Measurements from ENCODE around the gene SPOP.

The SPOP gene

DNA sequence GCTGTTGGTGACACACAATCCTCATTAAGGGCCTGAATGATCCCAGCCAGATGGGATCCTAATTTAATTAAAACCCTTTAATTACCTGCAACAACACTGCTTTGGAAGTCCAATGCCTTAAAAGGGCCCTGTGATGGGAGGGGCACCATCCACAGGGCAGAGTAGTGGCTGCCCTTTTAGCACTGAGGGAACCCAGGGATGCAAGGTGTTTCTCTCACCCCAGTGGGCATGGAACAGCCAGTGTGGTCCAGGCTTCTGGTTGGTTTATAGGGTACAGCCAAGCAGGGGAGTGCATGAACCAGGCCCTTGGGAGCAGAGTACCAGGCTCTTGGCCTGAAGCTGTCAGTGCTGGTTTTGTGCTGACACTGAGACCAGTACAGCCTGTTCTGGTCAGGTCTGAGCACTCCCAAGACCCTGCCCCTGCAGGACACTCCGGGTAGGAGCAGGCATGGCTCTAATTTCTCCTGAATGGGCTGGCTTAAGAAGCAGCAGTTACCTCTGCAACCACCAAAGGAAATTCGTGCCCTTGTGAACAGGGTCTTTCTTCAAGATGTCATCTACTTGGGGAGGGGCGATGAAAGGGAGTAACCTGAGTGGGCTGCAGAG is 92.4 kb downstream of the SPOP start:
- DNase-seq (ENCODE audit: low read depth, low spot score): peak; percentile 81

- no peak for DNase-seq (ENCODE audit: low read depth, low spot score)
These were observed 94.0 kb downstream of the SPOP start for GRCh38 chr17:49583889-49584288.

DNA sequence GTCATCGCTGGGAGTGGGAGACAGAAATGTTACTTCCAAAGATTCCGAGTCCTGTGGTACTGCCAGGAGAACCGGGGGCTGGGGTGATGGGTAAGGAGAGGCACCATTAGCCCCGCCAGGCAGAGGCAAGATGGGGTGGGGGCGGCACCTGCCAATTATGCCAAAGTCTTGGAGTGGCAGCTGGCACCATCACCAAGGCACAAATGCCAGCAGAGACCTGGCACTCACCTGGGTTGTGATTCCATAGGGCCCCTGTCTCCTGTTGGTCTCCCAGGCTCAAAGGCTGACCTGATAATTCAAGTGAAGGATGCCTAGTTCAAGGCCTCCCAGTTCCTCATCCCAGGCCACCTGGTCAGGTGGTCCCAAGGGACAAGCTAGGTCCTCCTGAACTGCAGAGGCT is 94.7 kb downstream of the SPOP start:
- no peak for DNase-seq (ENCODE audit: low read depth, low spot score)

- DNase-seq (ENCODE audit: low read depth, low spot score): no peak
These were observed 95.1 kb downstream of the SPOP start for GRCh38 chr17:49582789-49583188.

GRCh38 chr17:49582055-49582722 is 95.7 kb downstream of the SPOP start:
- no peak for DNase-seq (ENCODE audit: low read depth, low spot score)

GRCh38 chr17:49581648-49581998 is 96.3 kb downstream of the SPOP start:
- DNase-seq (ENCODE audit: low read depth, low spot score): no peak

GRCh38 chr17:49580981-49581647 is 96.8 kb downstream of the SPOP start:
- no peak for DNase-seq (ENCODE audit: low read depth, low spot score)

DNA sequence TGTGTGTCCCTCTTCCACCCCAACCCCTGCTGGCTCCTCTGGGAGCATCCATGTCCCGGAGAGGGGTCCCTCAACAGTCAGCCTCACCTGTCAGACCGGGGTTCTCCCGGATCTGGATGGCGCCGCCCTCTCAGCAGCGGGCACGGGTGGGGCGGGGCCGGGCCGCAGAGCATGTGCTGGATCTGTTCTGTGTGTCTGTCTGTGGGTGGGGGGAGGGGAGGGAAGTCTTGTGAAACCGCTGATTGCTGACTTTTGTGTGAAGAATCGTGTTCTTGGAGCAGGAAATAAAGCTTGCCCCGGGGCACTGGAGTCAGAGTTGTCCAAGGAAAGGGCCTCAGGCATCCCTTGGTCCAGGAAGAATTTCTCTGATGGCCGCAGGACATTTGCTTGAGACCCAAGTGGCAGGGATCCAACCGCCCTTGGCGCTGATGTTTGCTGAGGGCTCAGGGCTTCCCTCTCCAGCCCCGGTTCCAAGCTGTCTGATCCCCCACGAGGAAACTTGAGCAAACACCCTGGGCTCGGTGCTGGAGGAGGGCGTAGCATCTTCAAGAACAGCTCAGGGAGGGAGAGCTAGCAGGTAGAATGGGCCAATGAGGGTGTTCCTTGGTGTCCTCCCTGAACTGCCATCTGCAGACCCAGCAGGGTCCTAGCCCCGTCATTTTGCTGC is 97.7 kb downstream of the SPOP start:
- DNase-seq (ENCODE audit: low read depth, low spot score): no peak

DNA sequence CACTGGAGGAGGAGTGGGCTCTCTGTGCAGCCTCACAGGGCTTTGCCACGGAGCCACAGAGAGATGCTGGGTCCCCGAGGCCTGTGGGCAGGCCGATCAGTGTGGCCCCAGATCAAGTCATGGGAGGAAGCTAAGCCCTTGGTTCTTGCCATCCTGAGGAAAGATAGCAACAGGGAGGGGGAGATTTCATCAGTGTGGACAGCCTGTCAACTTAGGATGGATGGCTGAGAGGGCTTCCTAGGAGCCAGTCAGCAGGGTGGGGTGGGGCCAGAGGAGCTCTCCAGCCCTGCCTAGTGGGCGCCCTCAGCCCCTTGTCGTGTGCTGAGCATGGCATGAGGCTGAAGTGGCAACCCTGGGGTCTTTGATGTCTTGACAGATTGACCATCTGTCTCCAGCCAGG is 98.4 kb downstream of the SPOP start:
- no peak for DNase-seq (ENCODE audit: low read depth, low spot score)

DNA sequence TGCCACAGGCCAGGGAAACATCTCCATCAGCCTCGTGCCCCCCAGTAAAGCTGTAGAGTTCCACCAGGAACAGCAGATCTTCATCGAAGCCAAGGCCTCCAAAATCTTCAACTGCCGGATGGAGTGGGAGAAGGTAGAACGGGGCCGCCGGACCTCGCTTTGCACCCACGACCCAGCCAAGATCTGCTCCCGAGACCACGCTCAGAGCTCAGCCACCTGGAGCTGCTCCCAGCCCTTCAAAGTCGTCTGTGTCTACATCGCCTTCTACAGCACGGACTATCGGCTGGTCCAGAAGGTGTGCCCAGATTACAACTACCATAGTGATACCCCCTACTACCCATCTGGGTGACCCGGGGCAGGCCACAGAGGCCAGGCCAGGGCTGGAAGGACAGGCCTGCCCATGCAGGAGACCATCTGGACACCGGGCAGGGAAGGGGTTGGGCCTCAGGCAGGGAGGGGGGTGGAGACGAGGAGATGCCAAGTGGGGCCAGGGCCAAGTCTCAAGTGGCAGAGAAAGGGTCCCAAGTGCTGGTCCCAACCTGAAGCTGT is 98.9 kb downstream of the SPOP start:
- no peak for DNase-seq (ENCODE audit: low read depth, low spot score)

- DNase-seq (ENCODE audit: low read depth, low spot score): no peak
These were observed 99.5 kb downstream of the SPOP start for GRCh38 chr17:49578414-49578813.

GRCh38 chr17:49577963-49578362 is 99.9 kb downstream of the SPOP start:
- DNase-seq (ENCODE audit: low read depth, low spot score): no peak

DNA sequence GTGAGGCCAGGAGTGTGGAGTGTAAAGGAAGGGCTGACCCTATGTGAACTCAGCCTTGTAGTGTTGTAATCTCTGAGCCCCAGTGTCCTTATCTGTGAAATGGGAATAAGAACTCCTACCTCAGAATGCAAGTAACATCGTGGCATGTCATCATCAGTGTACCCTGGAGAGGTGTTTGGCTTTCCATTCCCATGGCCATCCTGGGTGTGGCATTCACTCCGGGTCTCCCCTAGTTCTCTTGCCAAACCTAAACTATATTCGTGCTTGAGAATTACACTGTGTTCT is 100.3 kb downstream of the SPOP start:
- no peak for DNase-seq (ENCODE audit: low read depth, low spot score)

DNA sequence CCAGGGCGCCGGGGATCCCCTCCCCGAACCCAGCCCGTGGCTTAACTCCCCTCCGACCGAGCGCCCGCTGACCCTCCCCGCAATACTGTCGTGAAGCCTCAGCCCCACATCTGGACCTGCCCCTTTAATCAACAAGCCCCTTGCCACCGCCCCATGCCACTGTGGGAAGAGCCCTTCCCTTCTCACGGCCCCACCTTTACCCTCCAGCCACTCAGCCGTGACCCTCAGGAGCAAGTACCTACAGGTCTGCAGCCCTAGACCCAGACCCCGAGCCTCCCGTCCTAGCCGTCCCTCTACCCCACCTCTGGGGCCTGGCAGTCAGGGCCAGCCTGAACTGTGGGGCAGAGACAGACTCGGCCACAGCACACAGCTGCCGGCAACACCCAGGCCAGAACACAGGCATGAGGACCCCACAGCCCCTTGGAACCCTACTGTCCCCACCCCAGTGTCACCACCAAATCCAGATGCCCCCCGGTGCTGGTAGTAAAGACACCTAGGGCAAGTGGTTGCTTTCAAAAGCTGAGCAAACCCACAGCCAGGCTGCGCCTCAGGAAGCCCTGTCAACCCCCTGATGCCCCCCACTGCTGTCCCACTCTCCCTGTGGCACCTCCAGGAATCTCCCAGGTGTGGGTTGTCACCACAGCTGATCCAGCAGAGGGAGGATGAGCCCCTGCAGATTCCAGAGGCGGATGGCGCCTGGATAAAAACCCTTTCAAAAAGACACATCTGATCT is 100.8 kb downstream of the SPOP start:
- DNase-seq (ENCODE audit: low read depth, low spot score): no peak

- peak; percentile 85 for DNase-seq (ENCODE audit: low read depth, low spot score)
These were observed 101.6 kb downstream of the SPOP start for GRCh38 chr17:49576088-49576916.

GRCh38 chr17:49575679-49576087 is 102.2 kb downstream of the SPOP start, which contains the start of gene NXPH3:
Gene NXPH3, plus strand, starts transcription at chr17:49575871. Its CDS starts 349 bp downstream, at chr17:49576220.
- DNase-seq (ENCODE audit: low read depth, low spot score): peak; percentile 78

DNA sequence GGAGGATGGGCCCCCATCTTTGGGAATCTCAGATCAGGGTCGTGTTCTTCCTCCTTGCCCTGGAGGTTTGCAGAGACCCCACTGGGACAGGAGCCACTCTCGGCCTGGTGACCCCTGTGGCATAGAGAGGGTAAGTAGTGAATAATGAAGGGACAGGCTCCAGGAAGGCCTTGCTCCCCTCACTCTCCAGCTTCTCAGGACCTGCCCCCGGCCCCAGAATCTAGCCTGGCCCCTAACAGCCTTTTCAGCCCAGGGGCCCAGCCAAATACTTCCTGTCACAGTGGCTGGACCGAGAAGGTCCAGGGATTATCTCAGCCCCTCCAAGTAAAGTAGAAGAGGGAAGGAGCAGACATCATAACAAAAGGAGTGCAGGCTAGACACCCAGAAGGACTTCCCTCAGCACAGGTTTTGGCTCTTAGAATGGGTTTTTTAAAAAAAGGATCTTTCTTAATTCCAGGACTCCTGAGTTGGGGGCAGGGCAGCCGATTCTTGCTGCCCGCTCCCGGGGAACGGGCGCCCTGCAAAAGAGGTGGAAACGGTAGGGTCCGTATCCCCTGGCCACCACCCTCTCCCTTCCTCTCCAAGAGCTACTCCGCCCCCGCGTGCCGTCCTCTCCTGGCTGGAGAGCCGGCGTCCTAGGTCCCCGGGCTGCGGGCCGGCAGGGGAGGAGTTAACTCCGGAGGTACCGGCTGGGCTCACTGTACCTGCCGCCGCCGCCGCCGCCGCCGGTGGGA is 102.8 kb downstream of the SPOP start:
- no peak for DNase-seq (ENCODE audit: low read depth, low spot score)

DNA sequence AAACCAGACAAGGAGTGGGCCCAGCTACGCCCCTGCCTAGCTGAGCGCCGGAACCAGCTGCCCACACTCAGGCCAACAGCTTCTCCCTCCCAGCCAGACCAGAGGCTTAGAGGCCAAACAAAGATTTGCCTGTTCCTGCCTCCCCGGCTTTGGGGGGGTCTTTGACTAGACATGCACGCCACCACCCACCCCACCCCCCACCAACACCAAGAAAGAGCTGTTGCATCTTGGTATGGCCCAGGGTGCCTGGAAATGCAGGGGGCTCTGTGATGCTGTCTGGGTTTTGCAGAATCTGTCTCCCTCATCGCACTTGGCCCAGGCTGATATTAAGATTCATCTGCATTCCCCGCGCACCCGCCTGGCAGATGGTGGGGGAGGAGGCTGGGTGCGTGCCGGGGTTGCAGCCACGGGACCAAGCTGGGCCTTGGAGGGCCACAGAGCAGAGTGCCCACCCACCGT is 103.5 kb downstream of the SPOP start:
- no peak for DNase-seq (ENCODE audit: low read depth, low spot score)

DNA sequence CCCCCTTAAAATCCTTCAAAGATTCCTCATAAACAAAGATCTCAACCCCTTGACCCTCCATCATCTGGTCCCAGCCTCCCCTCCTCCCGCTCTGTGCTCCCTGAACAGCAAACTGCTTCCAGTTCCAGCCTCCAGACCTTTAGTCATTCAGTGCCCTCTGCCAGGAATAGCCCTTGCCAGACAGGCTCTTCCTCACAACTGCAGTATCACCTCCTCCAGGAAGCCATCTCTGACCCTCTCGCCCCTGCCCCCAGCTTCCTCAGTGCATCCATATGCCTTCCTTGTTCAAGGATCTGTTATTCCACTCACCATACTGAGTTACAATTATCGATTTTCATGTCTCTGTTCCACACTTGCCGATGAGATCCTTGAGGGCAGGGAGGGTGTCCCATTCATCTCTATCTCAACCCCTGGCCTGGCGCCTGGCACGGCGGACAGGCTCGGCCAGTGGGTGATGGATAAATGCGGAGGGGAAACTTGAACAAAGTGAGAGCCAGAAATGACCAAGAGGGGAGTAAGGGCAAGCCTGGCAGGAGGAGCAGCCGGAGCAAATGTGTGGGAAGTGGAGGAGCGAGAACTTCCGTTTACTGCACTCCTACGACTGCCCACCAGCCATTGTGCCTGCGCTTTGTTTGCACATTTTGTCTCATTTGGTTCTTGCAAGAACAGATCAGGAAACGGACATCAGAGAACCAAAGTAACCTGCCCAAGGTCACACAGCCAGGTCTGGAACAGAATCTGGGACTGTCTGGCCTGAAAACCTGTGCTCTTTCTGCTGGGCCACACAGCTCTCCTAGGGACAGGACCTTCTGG is 104.2 kb downstream of the SPOP start:
- DNase-seq (ENCODE audit: low read depth, low spot score): no peak

Data from ELF-1 (cell line).